Progenitor cell of endocrine pancreas (in vitro differentiated cells): Measurements from ENCODE around the gene WDR81. TPM values are rescaled to one million over a fixed set of nuclear protein-coding genes. Genes with fewer than 3 reads are reported as not detected.
A peak's percentile ranks its signal among the peaks of the same experiment; 100 is the strongest.

Source experiments
- DNase-seq: peaks from one replicate; pipeline ENCODE4 v3.0.0; 2021; ENCODE audit warnings: low spot score; ENCODE audit not compliant: unreplicated experiment
- H3K27ac Mint-ChIP-seq: 2 replicates; pipeline ENCODE4 v1.8.0; 2021; ENCODE audit warnings: mild to moderate bottlenecking, moderate library complexity, mixed read lengths
- H3K27me3 Mint-ChIP-seq: 2 replicates; pipeline ENCODE4 v1.8.0; 2021; ENCODE audit warnings: mixed read lengths
- H3K36me3 Mint-ChIP-seq: 2 replicates; pipeline ENCODE4 v1.8.0; 2022; ENCODE audit warnings: mixed read lengths; ENCODE audit not compliant: insufficient read depth
- H3K4me1 Mint-ChIP-seq: 2 replicates; pipeline ENCODE4 v1.8.0; 2021; ENCODE audit warnings: low read depth, mixed read lengths
- H3K4me3 Mint-ChIP-seq: 2 replicates; pipeline ENCODE4 v1.8.0; 2021; ENCODE audit warnings: low read depth, mild to moderate bottlenecking, moderate library complexity, mixed read lengths
- H3K9me3 Mint-ChIP-seq: 2 replicates; pipeline ENCODE4 v1.8.0; 2021; ENCODE audit warnings: low read depth, mixed read lengths
- total RNA-seq: library from RNA; stranded (reverse); gene quantifications from 2 replicates; pipeline ENCODE4 v1.2.1, GENCODE V29; 2021
- TF ChIP-seq, protein P1 (sequence below): fragments of 200-600 bp; sonication (generic); IDR thresholded peaks from one replicate; pipeline ENCODE4 v1.5.0; 2021; ENCODE audit warnings: antibody characterized with exemption, mild to moderate bottlenecking; ENCODE audit not compliant: unreplicated experiment

The WDR81 gene
- total RNA-seq, 1 donor from 2014 or later: 22.1 TPM

DNA sequence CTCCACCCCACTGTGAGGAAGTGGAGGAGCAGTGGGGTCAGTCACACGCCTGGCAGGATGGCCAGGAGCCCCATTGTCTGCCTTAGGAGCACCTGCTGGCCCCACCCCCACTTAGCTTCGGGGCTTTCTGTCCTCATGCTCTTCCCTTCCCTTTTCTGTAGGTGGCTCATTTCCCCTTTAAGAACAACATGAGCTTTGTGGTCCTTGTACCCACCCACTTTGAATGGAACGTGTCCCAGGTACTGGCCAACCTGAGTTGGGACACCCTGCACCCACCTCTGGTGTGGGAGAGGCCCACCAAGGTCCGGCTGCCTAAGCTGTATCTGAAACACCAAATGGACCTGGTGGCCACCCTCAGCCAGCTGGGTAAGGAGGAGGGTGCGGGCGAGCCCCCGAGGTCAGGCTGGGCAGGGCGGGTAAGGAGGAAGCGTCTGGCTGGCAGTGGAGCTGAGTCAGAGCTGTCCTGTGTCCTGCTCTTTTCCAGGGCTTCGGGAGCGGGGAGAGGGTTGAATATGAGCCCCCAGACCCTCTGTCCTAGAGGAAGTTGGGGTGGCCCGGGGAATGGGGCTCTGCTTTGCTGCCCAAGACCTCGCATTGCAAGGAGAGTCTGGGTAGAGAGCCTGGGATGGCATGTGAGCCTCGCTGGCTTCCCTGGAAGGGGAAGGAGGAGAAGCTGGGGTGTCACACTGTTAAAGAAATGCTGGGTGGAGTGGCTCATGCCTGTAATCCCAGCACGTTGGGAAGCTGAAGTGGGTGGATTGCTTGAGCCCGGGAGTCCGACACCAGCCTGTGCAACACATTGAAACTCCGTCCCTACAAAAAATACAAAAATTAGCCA lies 28.1 kb downstream of the WDR81 start:
- Mint-ChIP-seq H3K27me3 (no peaks in the 10 kb centered on the region), H3K27ac (peak overlapping the region; percentile 33), H3K9me3 (no peaks in the 10 kb centered on the region), H3K36me3 (no peaks in the 10 kb centered on the region), H3K4me1 (peaks cover 7% of the 10 kb centered on the region), H3K4me3 (no peak overlapping the region)
- TF ChIP-seq, protein P1, sequence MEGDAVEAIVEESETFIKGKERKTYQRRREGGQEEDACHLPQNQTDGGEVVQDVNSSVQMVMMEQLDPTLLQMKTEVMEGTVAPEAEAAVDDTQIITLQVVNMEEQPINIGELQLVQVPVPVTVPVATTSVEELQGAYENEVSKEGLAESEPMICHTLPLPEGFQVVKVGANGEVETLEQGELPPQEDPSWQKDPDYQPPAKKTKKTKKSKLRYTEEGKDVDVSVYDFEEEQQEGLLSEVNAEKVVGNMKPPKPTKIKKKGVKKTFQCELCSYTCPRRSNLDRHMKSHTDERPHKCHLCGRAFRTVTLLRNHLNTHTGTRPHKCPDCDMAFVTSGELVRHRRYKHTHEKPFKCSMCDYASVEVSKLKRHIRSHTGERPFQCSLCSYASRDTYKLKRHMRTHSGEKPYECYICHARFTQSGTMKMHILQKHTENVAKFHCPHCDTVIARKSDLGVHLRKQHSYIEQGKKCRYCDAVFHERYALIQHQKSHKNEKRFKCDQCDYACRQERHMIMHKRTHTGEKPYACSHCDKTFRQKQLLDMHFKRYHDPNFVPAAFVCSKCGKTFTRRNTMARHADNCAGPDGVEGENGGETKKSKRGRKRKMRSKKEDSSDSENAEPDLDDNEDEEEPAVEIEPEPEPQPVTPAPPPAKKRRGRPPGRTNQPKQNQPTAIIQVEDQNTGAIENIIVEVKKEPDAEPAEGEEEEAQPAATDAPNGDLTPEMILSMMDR: no peak
- DNase-seq: no peak

DNA sequence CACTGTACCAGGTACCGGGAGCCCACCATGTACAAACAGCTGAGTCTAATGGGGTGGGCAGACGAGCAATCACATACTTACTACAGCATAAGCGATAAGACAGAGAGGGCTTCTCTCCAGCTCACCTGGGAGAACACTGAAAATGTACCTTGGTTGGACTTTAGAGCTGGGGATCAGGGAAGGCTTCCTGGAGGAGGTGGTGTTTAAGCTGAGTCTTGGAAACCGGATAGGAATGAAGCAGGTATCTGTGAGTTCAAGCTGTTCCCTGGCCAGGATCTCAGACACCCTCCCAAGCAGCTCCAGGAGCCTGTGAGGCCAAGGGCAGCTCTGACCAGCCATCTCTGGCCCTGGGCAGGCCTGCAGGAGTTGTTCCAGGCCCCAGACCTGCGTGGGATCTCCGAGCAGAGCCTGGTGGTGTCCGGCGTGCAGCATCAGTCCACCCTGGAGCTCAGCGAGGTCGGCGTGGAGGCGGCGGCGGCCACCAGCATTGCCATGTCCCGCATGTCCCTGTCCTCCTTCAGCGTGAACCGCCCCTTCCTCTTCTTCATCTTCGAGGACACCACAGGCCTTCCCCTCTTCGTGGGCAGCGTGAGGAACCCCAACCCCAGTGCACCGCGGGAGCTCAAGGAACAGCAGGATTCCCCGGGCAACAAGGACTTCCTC lies 29.4 kb downstream of the WDR81 start:
- Mint-ChIP-seq H3K4me3 (no peak overlapping the region), H3K9me3 (no peaks in the 10 kb centered on the region), H3K4me1 (peaks cover 7% of the 10 kb centered on the region), H3K36me3 (no peaks in the 10 kb centered on the region), H3K27ac (no peak overlapping the region), H3K27me3 (no peaks in the 10 kb centered on the region)
- TF ChIP-seq, protein P1: no peak
- DNase-seq: no peak

DNA sequence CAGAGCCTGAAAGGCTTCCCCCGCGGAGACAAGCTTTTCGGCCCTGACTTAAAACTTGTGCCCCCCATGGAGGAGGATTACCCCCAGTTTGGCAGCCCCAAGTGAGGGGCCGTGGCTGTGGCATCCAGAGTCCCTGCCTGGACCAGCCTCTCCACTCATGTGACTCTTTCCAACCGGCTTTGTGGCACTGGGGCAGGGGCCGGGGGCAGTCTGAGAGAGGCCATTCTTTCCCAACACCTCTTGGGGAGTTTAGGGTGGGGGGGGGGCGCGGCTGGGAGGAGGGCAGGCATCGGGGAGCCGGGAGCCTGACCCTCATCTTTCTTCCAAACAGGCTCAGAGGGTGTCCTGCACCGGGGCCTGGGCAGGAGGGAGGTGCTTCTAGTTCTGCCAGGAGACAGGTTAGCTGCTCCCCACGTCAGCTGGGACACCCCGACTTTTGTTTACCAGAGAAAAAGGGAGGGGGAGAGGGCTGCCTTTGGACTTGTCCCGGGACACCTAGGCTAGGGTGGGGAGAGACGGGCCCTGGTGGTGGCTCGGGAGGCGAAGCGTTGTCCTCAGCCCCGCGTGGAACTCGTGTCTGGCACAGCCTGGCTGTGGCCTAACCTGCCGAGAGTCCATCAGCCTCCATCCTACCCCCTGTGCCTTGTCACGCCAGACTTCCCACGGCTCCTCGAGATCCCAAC lies 30.1 kb downstream of the WDR81 start:
- Mint-ChIP-seq H3K36me3 (no peaks in the 10 kb centered on the region), H3K27ac (no peak overlapping the region), H3K4me1 (peaks cover 7% of the 10 kb centered on the region), H3K9me3 (no peaks in the 10 kb centered on the region), H3K4me3 (no peak overlapping the region), H3K27me3 (no peaks in the 10 kb centered on the region)
- TF ChIP-seq, protein P1: no peak
- no peak for DNase-seq

DNA sequence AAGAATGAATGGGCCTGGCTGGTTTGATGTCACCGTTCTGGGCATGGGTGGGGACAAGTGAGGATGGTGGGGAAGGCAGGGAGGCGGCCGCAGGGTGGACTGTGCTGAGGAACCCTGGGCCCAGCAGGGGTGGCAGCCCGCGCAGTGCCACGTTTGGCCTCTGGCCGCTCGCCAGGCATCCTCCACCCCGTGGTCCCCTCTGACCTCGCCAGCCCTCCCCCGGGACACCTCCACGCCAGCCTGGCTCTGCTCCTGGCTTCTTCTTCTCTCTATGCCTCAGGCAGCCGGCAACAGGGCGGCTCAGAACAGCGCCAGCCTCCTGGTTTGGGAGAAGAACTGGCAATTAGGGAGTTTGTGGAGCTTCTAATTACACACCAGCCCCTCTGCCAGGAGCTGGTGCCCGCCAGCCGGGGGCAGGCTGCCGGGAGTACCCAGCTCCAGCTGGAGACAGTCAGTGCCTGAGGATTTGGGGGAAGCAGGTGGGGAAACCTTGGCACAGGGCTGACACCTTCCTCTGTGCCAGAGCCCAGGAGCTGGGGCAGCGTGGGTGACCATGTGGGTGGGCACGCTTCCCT lies 30.8 kb downstream of the WDR81 start:
- no peaks in the 10 kb centered on the region for H3K36me3 Mint-ChIP-seq
- H3K4me1 Mint-ChIP-seq: peaks cover 7% of the 10 kb centered on the region
- no peak overlapping the region for H3K27ac Mint-ChIP-seq
- H3K27me3 Mint-ChIP-seq: no peaks in the 10 kb centered on the region
- H3K4me3 Mint-ChIP-seq: no peak overlapping the region
- TF ChIP-seq, protein P1: no peak
- DNase-seq: no peak
- H3K9me3 Mint-ChIP-seq: no peaks in the 10 kb centered on the region

DNA sequence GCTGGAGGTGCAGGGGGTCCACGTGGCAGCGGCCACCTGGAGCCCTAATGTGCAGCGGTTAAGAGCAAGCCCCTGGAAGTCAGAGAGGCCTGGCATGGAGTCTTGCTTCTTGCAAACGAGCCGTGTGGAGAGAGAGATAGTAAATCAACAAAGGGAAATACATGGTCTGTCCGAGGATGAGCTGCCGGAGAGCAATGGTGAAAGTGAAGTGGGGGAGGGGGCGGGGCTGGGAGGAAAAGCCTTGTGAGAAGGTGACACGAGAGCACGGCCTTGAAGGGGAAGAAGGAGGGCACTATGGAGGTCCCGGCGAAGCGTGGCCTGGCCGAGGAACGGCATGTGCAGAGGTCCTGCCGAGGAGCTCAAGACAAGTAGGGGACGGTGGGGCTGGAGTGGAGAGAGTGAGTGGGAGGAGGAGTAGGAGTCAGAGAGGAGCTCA lies 31.3 kb downstream of the WDR81 start:
- H3K9me3 Mint-ChIP-seq: no peaks in the 10 kb centered on the region
- no peak for DNase-seq
- H3K4me1 Mint-ChIP-seq: peaks cover 5% of the 10 kb centered on the region
- TF ChIP-seq, protein P1: no peak
- no peak overlapping the region for H3K4me3 Mint-ChIP-seq
- H3K27me3 Mint-ChIP-seq: no peaks in the 10 kb centered on the region
- H3K36me3 Mint-ChIP-seq: no peaks in the 10 kb centered on the region
- H3K27ac Mint-ChIP-seq: no peak overlapping the region
